HG03565 (cell line): ENCODE measurements around the gene KBTBD8.
A peak's percentile ranks its signal among the peaks of the same experiment; 100 is the strongest.

ENCODE experiments used
- ATAC-seq: cut with Tn5 transposase; IDR thresholded peaks from one replicate; pipeline ENCODE4 v1.9.1; 2021; ENCODE audit warnings: mild to moderate bottlenecking, moderate library complexity; ENCODE audit not compliant: unreplicated experiment

Gene KBTBD8

DNA sequence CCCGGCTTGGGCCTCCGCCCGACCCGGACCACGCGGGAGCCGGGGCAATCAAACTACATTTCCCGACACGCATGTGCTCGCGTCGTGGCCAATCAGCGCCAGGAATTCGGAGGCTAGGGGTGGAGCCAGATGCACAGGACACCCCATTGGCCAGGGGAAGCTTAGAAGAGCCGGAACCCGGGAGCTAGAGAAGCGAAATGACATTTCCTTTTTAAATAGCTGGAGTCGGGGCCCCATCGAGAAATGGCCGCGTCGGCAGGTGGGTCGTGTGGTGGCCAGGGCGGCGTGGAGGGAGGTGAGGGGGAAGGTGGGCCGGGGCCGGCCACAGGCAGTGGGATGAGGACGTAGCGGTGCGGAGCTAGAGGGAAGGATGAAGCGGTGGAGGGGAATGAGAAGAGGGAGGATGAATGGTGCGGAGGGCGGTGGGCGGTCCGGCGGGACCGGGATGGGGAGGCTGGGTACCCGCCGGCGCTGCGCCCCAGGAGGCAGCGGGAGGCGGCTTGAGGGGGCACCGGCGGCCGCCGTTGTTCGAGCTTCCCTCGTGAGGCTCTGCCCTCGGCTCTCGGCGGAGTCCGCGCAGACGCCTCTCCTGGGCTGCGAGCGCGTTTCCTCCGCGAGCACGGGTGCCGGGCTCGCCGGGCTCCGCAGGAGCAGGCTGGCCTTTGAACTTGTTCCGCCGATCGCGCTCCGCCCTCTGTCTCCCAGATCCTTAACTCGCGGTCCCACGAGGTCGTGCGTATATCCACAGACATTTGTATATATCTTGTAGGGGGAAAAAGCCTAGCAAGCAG, at the start of gene KBTBD8:
TSS of gene KBTBD8 (plus strand) at position 195 of the 791 bp plus-strand sequence. CDS start at position 244, 49 bp downstream.
- peak; percentile 82 for ATAC-seq

DNA sequence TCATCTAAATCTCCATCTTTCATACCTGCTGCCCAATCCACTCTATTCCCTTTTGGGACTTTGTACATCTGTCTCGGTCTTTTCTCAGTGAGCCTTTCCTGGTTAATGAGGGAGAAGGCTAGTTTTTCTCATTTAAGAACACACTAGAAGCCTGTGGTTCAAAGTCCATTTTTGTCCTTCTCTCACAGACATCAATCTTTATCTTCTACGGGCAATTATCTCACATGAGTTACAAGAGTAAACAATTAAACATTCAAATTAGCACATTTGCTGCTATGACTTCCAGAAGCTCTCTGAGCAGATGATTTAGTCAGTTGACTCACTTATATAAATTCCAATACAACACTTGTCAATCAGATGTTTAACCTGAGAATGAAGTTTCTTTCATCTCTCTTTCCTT, 49.3 kb upstream of the KBTBD8 start:
- no peak for ATAC-seq

DNA sequence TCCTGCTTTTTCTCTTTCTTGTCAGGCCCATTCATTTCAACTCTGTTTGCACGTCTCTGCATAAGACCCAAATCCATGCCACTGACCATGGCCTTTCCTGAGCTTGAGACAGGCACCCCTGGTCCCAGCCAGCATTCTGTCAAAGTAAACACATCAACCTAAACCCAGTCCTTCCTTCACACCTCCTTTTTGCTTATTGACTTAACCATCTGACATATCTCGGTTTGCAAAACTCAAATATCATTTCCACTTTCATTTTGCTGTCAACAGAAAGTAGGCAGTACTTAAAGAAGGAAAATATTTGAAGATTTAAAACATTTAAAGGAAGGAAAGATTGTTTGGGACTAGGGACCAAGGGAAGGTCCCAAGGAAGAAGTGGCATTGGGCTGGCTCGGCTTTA, 48.2 kb upstream of the KBTBD8 start:
- ATAC-seq: no peak

GRCh38 chr3:66952357-66952756, 45.8 kb upstream of the KBTBD8 start:
- ATAC-seq: no peak

GRCh38 chr3:66953934-66954445, 44.1 kb upstream of the KBTBD8 start:
- ATAC-seq: no peak

GRCh38 chr3:66956742-66957141, 41.4 kb upstream of the KBTBD8 start:
- no peak for ATAC-seq

- no peak for ATAC-seq
Measured at GRCh38 chr3:66957367-66957766, 40.7 kb upstream of the KBTBD8 start.

DNA sequence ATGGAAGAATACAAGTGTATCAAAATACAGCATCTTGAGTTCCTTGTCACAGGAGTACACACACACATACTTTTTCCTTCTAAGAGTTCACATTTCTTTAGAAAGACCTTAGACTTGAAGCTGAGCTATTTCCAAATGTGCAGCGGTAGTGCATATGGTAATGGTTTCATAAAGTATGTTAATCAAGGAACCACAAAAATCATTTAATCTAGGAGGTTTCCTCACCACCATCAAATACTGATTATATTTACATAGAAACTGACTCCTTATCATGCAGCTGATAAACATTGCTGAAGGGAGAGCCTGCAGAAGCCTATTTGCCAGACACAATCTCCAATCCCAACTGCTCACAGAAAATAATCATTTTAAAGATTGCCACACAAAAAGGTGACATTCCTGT, 40.0 kb upstream of the KBTBD8 start:
- no peak for ATAC-seq

- ATAC-seq: no peak
Measured at GRCh38 chr3:66962664-66963063, 35.4 kb upstream of the KBTBD8 start.

GRCh38 chr3:66971245-66971644, 26.9 kb upstream of the KBTBD8 start:
- no peak for ATAC-seq

DNA sequence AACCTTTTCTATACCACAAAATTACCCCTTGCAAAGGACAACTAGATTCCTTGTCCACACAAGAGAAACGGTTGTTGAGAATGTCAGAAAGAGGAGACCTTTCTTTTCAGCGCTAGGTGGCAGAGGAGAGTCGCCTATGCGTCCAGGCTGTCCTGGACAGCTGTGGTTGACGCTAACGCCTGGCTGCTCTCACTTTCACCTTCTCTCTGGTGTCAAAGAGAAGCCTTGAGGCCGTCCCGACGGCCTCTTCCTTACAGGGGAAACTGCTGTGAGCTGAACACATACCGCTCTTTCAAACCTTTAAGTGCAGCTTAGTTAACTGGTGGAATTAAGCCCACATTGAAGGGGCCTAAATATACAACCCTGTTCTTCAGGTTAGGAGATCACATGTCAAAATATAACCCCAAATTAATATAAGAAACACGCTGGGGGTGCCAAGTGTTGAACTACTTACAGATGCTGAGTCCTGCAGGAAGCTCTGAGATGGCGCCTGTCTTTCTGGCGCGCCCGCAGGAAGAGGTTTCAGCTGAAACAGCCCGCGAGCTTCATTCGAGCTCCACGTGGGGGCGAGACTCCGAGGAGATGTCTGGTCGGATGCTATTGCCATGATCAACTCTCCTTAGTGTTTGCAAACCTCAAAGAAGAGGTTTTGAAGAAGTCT, 26.1 kb upstream of the KBTBD8 start:
- peak; percentile 100 for ATAC-seq

GRCh38 chr3:66980791-66981190, 17.3 kb upstream of the KBTBD8 start:
- ATAC-seq: no peak

- ATAC-seq: no peak
Measured at GRCh38 chr3:66983101-66983500, 15.0 kb upstream of the KBTBD8 start.

DNA sequence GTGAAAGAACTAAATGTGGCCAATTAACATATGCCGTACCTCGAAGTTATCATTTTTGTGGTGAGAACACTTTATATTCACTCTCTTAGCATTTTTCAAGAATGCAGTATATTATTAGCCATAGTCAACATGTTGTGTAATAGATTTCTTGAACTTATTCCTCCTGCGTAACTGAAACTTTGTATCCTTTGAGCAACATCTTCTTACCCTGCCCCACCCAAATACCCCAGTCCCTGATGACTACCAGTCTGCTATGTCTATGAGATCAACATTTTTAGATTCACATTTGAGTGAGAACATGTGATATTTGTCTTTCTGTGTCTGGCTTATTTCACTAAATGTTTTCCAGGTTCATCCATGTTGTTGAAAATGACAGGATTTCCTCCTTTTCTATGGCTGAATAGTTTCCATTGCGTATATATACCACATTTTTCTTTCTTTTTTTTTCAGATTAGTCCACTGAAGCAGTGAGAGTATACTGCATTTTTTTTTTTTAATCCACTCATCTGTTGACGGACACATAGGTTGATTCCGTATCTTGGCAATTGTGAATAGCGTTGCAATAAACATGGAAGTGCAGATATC, 12.7 kb upstream of the KBTBD8 start:
- ATAC-seq: no peak

- ATAC-seq: no peak
Measured at GRCh38 chr3:66986406-66986805, 11.7 kb upstream of the KBTBD8 start.

DNA sequence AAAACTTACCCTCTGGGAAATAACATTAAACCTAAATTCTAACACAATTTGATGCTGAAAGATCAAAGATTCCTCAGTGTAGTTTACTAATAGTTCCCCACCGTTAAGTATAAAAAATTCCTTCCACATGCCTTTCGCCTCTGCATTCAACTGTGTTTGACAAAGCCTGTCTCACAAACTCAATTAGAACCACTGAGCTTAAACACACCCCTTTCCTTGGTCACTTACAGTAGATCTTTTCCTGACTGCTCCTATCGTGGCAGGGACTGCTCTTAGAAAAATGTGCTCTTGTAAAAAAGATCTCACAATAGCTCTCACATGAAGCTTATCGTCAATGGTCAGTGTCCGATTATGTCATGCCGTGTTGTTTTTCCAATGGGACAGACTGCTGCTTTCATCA, 8.9 kb upstream of the KBTBD8 start:
- no peak for ATAC-seq

- peak; percentile 68 for ATAC-seq
Measured at GRCh38 chr3:66989860-66990696, 8.0 kb upstream of the KBTBD8 start.

DNA sequence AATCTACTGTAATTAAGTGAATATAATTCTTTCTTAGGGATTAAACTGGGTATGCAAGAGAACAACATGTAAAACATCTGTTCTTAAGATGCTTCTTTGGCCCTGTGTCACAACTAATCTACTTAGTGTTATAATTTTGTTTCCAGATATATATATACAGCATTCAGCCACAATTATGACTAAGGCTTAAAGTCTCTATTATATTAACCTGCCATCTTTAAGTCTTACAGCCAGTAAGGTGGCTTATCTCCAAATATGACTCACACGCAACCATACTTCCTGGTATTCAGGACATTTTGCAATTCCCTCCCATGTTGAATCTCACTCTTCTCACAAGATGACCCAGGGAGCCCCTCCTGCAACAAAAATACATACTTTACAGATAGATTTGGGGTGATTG, 6.6 kb upstream of the KBTBD8 start:
- no peak for ATAC-seq

- no peak for ATAC-seq
Measured at GRCh38 chr3:66993082-66993481, 5.0 kb upstream of the KBTBD8 start.

DNA sequence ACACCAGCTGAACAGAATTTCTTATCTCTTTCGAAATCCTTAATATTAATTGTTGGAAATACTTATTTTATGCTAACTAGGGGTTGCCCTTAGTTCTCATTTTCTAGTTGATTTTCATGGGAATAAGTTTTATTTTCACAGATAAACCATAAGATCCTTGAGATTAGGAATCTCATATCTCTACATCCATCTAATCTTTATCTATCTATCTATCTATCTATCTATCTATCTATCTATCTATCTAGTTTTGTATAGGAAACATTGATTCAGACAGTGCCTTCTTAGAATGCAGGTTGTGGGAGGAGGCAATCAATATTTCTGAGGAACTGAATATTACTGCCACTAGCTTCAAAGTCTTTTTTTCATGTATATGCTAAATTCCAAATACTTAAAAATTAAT, 3.5 kb upstream of the KBTBD8 start:
- ATAC-seq: no peak

GRCh38 chr3:66996696-66997095, 1.4 kb upstream of the KBTBD8 start:
- ATAC-seq: no peak
